Stimulated activated naive CD8-positive, alpha-beta T cell treated with anti-CD3 and anti-CD28 coated beads, Interleukin-15, Interleukin-2, amounts not matched to agents 100 ng/mL and 50 ng/mL, for 24 hours (primary cell): Measurements from ENCODE around the gene USP31.
"Not testable (repeated sequence)": the region's sequence is repeated elsewhere in the genome, so short reads cannot be mapped to it uniquely, and the experiment has no call there.

Experiments used
- H3K27ac Mint-ChIP-seq: one replicate; pipeline ENCODE4 v1.8.0; 2021; ENCODE audit warnings: mild to moderate bottlenecking, mixed read lengths
- H3K27me3 Mint-ChIP-seq: one replicate; pipeline ENCODE4 v1.8.0; 2021; ENCODE audit warnings: mixed read lengths
- H3K36me3 Mint-ChIP-seq: one replicate; pipeline ENCODE4 v1.8.0; 2021; ENCODE audit warnings: low read depth, mixed read lengths
- H3K4me1 Mint-ChIP-seq: one replicate; pipeline ENCODE4 v1.8.0; 2021; ENCODE audit warnings: low read depth, mixed read lengths
- H3K4me3 Mint-ChIP-seq: one replicate; pipeline ENCODE4 v1.8.0; 2021; ENCODE audit warnings: mild to moderate bottlenecking, mixed read lengths
- H3K9me3 Mint-ChIP-seq: one replicate; pipeline ENCODE4 v1.8.0; 2021; ENCODE audit warnings: mixed read lengths

The USP31 gene

DNA sequence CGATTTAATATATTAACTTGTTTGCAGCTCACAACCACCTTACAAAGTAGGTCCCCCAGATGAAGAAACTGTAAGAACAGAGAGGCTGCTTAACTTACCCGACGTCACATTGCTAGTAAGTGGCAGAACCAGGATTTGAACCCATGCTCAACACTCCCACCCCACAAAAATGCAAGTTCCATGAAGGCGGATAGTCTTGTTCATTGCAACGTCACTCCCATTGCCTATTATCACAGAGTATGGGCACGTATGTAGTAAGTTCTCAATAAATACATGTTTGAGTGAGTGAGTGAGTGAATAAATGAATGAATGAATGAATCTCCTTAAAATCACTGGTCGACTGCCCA lies 1.1 kb downstream of the USP31 start:
- H3K4me3 Mint-ChIP-seq = peak overlapping the region; percentile 94
- no peaks in the 10 kb centered on the region for H3K9me3 Mint-ChIP-seq
- peaks cover 36% of the 10 kb centered on the region for H3K4me1 Mint-ChIP-seq
- peak overlapping the region; percentile 90 for H3K27ac Mint-ChIP-seq
- H3K36me3 Mint-ChIP-seq = peaks cover 4% of the 10 kb centered on the region
- H3K27me3 Mint-ChIP-seq = peaks cover 8% of the 10 kb centered on the region

DNA sequence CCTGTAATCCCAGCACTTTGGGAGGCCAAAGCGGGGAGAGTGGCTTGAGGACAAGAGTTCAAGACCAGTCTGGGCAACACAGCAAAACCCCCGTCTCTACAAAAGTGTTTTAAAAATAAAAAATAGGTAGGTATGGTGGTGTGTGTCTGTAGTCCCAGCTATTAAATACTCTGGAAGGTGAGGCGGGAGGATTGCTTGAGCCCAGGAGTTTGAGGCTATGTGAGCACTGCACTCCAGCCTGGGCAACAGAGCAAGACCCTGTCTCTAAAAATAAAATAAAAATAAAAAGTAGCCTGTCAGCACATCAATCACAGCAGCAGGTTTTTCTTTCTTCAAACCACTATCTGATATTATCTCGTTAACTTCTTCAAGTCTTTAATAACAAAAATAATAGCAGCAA lies 1.6 kb downstream of the USP31 start:
- H3K36me3 Mint-ChIP-seq = peaks cover 4% of the 10 kb centered on the region
- H3K9me3 Mint-ChIP-seq = no peaks in the 10 kb centered on the region
- no peak overlapping the region for H3K27ac Mint-ChIP-seq
- peak overlapping the region; percentile 94 for H3K4me3 Mint-ChIP-seq
- H3K4me1 Mint-ChIP-seq = peaks cover 36% of the 10 kb centered on the region
- H3K27me3 Mint-ChIP-seq = peaks cover 8% of the 10 kb centered on the region

DNA sequence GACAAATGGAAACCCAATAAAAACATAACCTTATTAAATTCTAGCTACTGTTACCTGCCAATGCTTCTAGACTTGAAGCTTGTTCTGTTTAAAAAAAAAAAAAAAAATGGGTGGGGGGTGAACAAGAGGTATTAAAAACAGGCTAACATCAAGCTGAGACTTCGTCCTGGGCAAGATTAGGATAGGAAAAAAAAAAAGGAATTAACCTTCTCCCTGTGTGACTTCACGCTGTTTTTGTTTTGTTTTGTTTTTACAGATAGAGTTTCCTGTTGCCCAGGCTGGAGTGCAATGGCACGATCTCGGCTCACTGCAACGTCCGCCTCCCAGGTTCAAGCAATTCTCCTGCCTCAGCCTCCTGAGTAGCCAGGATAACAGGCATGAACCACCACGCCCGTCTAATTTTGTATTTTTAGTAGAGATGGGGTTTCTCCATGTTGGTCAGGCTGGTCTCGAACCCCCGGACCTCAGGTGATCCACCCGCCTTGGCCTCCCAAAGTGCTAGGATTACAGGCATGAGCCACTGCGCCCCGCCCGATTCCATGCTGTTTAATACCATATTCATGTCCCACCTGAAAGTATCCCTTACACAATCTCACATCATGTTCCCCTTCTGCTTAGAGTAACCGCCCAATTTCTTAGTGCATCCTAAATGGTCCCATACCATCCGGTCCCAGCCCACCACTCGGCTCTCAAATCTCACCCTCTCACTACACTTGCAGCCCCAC lies 2.2 kb downstream of the USP31 start:
- H3K4me3 Mint-ChIP-seq = peak overlapping the region; percentile 94
- H3K9me3 Mint-ChIP-seq = no peaks in the 10 kb centered on the region
- peaks cover 4% of the 10 kb centered on the region for H3K27me3 Mint-ChIP-seq
- H3K4me1 Mint-ChIP-seq = peaks cover 36% of the 10 kb centered on the region
- H3K36me3 Mint-ChIP-seq = peaks cover 4% of the 10 kb centered on the region
- no peak overlapping the region for H3K27ac Mint-ChIP-seq

DNA sequence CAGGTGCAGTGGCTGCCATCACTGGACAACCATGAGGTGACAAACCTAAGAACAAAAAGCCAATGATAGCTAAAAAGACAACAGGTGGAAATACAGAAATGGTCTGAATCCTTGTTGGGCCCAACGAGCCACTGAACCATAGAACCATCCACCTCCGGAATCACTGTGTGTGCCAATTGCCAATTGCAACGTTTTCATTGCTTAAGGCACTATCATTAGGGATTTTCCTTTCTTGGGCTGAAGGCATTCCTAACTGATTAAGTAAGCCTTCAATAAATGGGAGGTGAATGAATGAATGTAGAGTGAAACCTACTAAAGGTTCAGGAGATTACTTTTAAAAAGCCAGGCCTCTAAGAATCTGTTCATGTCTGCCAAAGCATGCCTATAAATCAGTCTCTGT lies 3.6 kb downstream of the USP31 start:
- Mint-ChIP-seq H3K4me1 (peaks cover 31% of the 10 kb centered on the region), H3K27me3 (no peaks in the 10 kb centered on the region), H3K36me3 (peaks cover 4% of the 10 kb centered on the region), H3K27ac (no peak overlapping the region), H3K4me3 (no peak overlapping the region), H3K9me3 (no peaks in the 10 kb centered on the region)

DNA sequence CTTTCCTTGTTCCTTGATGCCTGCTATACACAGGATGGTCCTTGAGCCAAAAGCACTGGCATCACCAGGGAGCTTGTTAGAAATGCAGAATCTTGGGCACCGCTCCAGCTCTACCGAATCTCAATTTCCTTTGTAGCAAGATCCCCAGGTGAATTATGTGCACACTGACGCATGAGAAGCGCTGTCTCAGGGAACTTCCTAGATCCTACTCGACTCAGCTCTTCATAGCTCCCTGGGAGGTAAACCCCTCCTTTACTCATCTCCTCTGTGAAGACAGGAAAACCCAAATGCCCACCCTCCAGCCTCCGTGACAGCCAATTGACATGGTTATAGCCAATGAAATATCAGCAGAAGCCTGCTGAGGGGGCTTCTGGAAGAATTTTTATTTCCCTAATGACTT lies 4.1 kb downstream of the USP31 start:
- H3K27ac Mint-ChIP-seq = no peak overlapping the region
- no peak overlapping the region for H3K4me3 Mint-ChIP-seq
- no peaks in the 10 kb centered on the region for H3K9me3 Mint-ChIP-seq
- no peaks in the 10 kb centered on the region for H3K27me3 Mint-ChIP-seq
- H3K4me1 Mint-ChIP-seq = peaks cover 28% of the 10 kb centered on the region
- H3K36me3 Mint-ChIP-seq = peaks cover 4% of the 10 kb centered on the region

DNA sequence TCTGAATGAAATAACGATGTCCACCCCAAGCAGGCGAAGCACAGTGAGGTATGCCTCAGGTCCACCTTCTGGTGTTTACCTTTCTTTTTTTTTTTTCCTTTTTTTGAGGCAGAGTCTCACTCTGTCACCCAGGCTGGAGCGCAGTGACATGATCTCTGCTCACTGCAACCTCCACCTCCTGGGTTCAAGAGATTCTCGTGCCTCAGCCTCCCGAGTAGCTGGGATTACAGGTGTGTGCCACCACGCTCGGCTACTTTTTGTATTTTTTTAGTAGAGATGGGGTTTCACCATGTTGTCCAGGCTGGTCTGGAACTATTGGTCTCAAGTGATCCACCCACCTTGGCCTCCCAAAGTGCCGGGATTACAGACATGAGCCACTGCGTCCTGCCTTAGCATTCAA lies 4.9 kb downstream of the USP31 start:
- not testable (repeated sequence) for H3K27ac Mint-ChIP-seq, H3K36me3 Mint-ChIP-seq, H3K9me3 Mint-ChIP-seq, H3K4me3 Mint-ChIP-seq, H3K27me3 Mint-ChIP-seq
- peaks cover 21% of the 10 kb centered on the region for H3K4me1 Mint-ChIP-seq

DNA sequence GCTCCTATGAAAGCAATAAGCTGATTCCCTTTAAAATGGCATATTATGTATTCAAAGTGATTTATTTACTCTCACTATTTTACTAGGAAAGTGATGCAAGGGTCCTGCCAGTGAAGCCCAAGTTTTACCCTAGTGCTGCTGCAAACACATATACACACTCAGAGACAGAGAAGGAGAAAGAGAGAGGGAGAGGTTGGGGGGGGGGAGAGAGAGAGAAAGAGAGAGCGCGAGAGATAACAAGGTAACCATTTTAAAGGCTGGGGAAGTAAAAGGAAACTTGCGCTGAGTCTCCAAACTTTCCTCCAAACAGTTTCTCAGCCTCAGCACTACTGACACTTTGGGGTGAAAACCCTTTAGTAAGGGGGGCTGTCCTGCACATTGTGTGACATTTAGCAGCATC lies 5.9 kb downstream of the USP31 start:
- Mint-ChIP-seq H3K36me3 (peaks cover 10% of the 10 kb centered on the region), H3K4me1 (peaks cover 21% of the 10 kb centered on the region), H3K4me3 (no peak overlapping the region), H3K27ac (no peak overlapping the region), H3K27me3 (no peaks in the 10 kb centered on the region), H3K9me3 (peaks cover 5% of the 10 kb centered on the region)

DNA sequence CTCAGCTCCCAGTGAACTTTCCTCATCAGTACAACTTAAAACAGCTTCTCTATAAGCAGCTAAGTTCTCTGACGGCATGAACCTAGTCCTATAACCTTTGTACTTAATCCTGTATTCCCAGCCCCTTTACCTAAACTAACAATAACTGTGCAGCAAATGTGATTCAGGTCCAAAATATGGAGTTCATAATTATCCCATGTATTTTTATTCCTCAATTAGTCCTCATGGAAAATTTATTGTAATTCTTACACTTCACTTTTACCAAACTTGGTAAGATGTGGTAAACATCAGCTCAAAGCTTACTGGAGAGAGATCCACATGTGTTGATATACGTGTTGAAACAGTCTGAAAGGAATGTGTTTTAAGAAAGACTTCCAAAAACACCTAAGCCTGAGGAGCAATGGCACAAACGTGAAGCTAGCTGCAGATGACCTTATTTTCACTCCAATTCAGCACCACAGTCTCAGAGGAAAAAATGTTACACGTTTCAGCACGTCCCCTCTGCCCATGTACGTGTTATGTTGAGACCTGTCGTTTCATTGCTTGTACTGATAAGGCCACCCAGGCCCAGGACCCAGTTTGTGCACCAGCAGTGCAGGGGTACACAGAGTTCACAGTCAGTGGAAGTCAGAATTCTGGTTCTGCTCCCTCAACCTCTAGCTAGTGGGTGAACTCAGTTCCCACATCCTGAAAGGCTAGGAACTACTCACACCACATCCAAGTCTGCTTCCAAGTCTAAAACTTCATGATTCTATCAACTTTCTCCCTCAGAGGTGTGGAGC lies 7.1 kb downstream of the USP31 start:
- H3K4me1 Mint-ChIP-seq = peaks cover 13% of the 10 kb centered on the region
- H3K36me3 Mint-ChIP-seq = peaks cover 21% of the 10 kb centered on the region
- peaks cover 16% of the 10 kb centered on the region for H3K9me3 Mint-ChIP-seq
- no peak overlapping the region for H3K27ac Mint-ChIP-seq
- H3K27me3 Mint-ChIP-seq = no peaks in the 10 kb centered on the region
- H3K4me3 Mint-ChIP-seq = no peak overlapping the region

DNA sequence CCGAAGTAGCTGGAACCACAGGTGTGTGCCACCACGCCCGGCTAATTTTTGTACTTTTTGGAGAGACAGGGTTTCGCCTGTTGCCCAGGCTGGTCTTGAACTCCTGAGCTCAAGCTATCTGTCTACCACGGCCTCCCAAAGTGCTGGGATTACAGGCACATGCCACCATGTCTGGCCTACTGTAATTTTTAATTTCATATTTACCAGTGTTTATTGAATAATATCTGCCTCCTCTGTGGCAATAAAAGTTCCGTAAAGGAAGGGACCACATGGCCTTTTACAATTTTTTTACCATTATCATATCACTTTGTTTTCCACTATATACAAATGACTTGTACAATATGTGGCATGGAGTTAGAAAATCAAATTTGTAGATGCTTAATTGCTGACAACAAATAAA lies 7.8 kb downstream of the USP31 start:
- Mint-ChIP-seq H3K4me1 (peaks cover 8% of the 10 kb centered on the region), H3K9me3 (peaks cover 18% of the 10 kb centered on the region), H3K27me3 (no peaks in the 10 kb centered on the region), H3K27ac (no peak overlapping the region), H3K4me3 (no peak overlapping the region), H3K36me3 (peaks cover 24% of the 10 kb centered on the region)

DNA sequence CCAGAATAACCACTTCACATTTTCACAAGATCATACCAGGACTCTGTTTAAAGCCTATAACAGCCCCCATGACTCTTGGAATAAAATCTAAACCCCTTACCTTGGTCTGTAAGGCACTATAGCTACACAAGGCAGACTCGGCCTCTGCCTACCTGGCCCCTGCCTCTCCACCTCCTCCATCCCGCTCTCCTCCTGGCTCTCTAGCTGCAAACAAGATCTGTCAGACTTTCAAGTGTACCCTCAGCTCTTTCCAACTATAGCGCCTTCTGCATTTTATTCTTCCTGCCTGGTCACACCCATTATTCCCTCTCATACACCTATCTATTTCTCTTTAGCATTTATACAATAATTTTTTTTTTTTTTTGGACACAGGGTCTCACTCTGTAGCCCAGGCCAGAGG lies 8.2 kb downstream of the USP31 start:
- H3K4me1 Mint-ChIP-seq = peaks cover 7% of the 10 kb centered on the region

DNA sequence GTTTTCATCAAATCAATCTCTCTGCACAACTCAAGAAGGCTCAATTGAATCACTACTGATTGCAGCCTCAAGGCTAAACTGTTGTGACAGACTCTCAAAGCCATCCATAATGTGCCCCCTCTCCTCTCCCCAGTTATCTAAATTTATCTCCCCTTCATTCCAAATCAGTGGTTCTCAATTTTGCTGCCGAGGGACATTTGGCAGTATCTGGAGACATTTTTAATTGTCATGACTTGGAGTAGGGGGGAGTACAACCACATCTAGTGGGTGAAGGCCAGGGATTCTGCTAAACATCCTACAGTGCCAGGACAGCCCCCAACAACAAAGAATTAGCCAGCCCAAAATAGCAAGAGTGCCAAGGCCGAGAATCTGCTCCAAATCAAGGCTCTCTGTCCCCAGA lies 9.1 kb downstream of the USP31 start:
- Mint-ChIP-seq H3K36me3 (peaks cover 30% of the 10 kb centered on the region), H3K4me1 (peaks cover 4% of the 10 kb centered on the region), H3K27me3 (no peaks in the 10 kb centered on the region), H3K27ac (no peak overlapping the region), H3K4me3 (no peak overlapping the region), H3K9me3 (peaks cover 24% of the 10 kb centered on the region)

More for the DNA sequence above, 8.2 kb downstream of the USP31 start:
- H3K36me3 Mint-ChIP-seq = peaks cover 27% of the 10 kb centered on the region
- H3K4me3 Mint-ChIP-seq = no peak overlapping the region
- H3K27ac Mint-ChIP-seq = no peak overlapping the region
- H3K27me3 Mint-ChIP-seq = no peaks in the 10 kb centered on the region
- peaks cover 19% of the 10 kb centered on the region for H3K9me3 Mint-ChIP-seq

DNA sequence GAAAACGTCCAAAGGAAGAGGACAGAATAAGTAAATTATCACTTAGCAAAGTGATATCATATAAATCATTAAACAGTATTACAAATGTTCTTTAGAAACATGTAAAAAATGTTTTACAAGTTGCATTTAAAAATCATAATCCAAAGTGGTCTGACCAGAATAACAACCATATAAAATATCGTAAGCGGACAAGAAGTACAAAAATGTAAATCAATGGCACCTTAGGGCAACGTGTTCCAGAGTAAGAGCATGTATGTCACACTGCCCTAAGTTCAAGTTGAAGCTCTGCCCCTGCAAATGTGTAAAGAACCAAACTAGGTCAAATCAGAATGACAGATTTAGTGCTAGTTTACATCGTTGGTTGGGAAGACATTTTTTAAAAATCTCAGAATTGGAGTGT lies 11.4 kb downstream of the USP31 start:
- H3K4me3 Mint-ChIP-seq = no peak overlapping the region
- peaks cover 27% of the 10 kb centered on the region for H3K36me3 Mint-ChIP-seq

DNA sequence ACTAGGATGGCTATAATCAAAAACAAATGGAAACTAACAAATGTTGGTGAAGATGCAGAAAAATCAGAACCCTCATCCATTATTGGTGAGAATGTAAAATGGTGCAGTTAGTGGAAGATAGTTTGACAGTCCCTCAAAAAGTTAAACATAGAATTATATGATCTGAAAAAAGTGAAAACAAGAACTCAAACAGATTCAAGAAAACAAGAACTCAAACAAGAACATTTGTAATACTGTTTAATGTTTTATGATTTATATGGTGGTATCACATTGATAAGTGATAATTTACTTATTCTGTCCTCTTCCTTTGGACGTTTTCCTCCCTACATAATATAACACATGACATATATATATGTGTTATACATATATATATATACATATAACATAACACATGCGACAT lies 12.0 kb downstream of the USP31 start:
- Mint-ChIP-seq H3K36me3 (peaks cover 27% of the 10 kb centered on the region), H3K27ac (no peak overlapping the region), H3K9me3 (peaks cover 24% of the 10 kb centered on the region), H3K4me1 (peaks cover 10% of the 10 kb centered on the region), H3K27me3 (no peaks in the 10 kb centered on the region), H3K4me3 (no peak overlapping the region)

More for the DNA sequence above, 11.4 kb downstream of the USP31 start:
- H3K9me3 Mint-ChIP-seq = peaks cover 24% of the 10 kb centered on the region
- H3K4me1 Mint-ChIP-seq = peaks cover 4% of the 10 kb centered on the region
- no peak overlapping the region for H3K27ac Mint-ChIP-seq
- no peaks in the 10 kb centered on the region for H3K27me3 Mint-ChIP-seq

DNA sequence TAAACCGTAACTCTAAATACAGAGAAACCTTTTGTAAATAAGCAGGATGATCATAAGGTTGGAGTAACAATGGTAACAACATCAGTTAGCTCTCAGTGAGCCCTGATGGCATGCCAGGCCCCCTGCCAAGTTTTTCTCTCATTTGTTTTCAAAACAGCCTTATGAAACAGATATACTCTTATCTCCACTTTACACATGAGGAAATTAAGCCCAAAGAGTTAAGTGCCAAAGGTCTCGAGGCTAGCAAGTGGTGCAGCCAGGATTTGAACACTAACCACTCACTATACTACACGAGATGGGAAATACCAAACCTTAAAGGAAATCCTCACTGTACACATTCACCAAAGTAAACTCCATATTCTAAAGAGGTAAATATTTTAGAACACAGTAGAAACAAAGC lies 15.0 kb downstream of the USP31 start:
- Mint-ChIP-seq H3K9me3 (peaks cover 24% of the 10 kb centered on the region), H3K36me3 (peaks cover 27% of the 10 kb centered on the region), H3K4me1 (peaks cover 20% of the 10 kb centered on the region), H3K27me3 (no peaks in the 10 kb centered on the region), H3K4me3 (no peak overlapping the region), H3K27ac (no peak overlapping the region)

DNA sequence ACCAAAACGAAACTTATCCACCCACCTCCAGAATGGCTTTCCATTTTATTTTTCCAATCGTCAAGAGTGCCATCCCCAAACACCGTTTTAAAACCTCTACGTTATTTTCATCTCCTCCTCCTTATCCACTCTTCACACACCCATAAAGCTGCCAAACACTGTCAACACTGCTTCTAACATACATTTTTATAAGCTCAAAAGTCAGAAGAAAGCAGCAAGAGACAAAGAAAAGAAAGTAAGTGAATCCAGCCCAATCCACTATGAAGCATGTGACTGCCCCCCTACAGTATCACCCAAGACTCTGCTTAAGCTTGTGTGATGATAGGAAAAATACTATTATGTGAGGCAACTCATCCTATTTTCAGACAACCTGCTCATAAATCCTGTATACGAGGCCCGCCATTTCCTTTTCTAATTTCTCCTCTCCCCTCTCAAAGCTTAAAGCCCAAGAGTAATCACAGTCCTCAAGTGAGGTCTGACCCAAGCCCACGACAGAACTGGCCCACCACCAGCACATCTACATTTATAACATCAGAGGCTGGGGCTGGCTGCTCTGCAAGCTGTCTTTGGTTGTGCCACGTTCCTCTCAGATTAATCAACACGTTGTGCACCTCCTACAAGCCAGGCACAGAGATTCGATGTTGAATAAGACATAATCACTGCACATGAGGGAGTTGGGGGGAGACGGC lies 16.3 kb downstream of the USP31 start:
- Mint-ChIP-seq H3K4me1 (peaks cover 20% of the 10 kb centered on the region), H3K9me3 (peaks cover 15% of the 10 kb centered on the region), H3K27ac (no peak overlapping the region), H3K4me3 (no peak overlapping the region), H3K36me3 (peaks cover 18% of the 10 kb centered on the region), H3K27me3 (no peaks in the 10 kb centered on the region)
